Mesothelial cell of epicardium (in vitro differentiated cells): ENCODE results near the gene CEP85L. TPM values are rescaled to one million over a fixed set of nuclear protein-coding genes. Genes with fewer than 3 reads are reported as not detected.

Experiments used
- DNase-seq, 2 experiments: peaks; one replicate each; pipeline ENCODE4 v3.0.0; 2021; ENCODE audit warnings: low spot score in 2 of 2; ENCODE audit not compliant: unreplicated experiment in 2 of 2
- H3K27ac Mint-ChIP-seq: 2 replicates; pipeline ENCODE4 v1.8.0; 2021; ENCODE audit warnings: mixed read lengths
- H3K27me3 Mint-ChIP-seq: 2 replicates; pipeline ENCODE4 v1.8.0; 2021; ENCODE audit warnings: low read depth, mixed read lengths
- H3K36me3 Mint-ChIP-seq: 2 replicates; pipeline ENCODE4 v1.8.0; 2021; ENCODE audit warnings: mixed read lengths
- H3K4me1 Mint-ChIP-seq: 2 replicates; pipeline ENCODE4 v1.8.0; 2021; ENCODE audit warnings: mixed read lengths
- H3K4me3 Mint-ChIP-seq: 2 replicates; pipeline ENCODE4 v1.8.0; 2021; ENCODE audit warnings: mild to moderate bottlenecking, moderate library complexity, mixed read lengths
- H3K9me3 Mint-ChIP-seq: 2 replicates; pipeline ENCODE4 v1.8.0; 2021; ENCODE audit warnings: mixed read lengths
- CTCF ChIP-seq: fragments of 200-600 bp; sonication (generic); IDR thresholded peaks from one replicate; pipeline ENCODE4 v1.5.0; 2021; ENCODE audit warnings: antibody characterized with exemption; ENCODE audit not compliant: unreplicated experiment
- total RNA-seq: library from RNA; stranded (reverse); gene quantifications from 3 replicates; pipeline ENCODE4 v1.2.1, GENCODE V29; 2021

Gene CEP85L
- total RNA-seq, 1 donor from 2014 or later = 23.1 TPM

DNA sequence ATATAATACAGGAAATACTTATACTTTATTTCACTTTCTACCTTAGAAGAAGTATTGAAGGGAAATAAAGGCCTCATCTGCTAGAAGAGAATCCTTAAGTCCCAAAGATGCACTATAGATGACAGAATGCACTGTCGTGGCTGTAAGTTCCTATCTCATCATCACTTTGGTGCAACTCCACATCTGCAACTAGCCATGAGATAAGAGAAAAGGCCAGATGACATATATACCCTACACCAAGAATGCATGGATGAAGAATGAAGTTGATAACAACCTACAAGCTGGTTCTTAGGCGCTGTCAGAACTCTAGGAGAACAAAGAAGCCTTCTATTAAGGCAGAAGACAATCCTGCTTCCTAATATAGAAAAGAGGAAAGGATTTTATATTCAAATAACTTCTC, 114.9 kb downstream of the CEP85L start:
- H3K36me3 Mint-ChIP-seq = peaks cover 6% of the 10 kb centered on the region
- H3K27me3 Mint-ChIP-seq = no peaks in the 10 kb centered on the region
- no peak overlapping the region for H3K27ac Mint-ChIP-seq
- peaks cover 6% of the 10 kb centered on the region for H3K9me3 Mint-ChIP-seq
- H3K4me3 Mint-ChIP-seq = no peak overlapping the region
- no peak for TF ChIP-seq CTCF
- no peak for DNase-seq
- H3K4me1 Mint-ChIP-seq = peaks cover 12% of the 10 kb centered on the region

DNA sequence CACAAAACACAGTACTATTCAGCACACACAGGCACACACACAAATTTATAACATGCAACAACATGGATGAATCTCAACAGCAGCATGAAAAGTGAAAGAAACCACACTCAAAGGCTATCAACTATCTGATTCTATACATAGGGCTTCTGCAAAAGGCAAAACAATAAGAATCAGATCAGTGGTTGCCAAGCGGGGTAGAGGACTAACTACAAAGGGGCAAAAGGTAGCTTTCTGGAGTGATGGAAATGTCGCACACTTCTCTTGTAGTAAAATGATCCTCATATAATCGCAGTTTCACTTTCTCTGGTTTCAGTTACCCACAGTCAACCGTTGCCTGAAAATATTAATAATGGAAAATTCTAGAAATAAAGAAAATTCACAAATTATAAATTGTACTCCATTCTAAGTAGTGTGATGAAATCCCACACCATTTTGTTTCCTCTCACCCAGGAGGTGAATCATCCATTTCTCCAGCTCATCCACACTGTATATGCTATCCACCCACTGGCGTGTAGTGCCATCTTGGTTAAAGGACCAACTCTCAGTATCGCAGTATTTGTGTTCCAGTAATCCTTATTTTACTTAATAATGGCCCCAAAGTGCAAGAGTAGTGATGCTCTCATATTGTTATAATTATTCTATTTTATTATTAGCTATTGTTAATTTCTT, 116.1 kb downstream of the CEP85L start:
- Mint-ChIP-seq H3K27me3 (no peaks in the 10 kb centered on the region), H3K27ac (no peak overlapping the region), H3K4me3 (no peak overlapping the region), H3K4me1 (peaks cover 12% of the 10 kb centered on the region), H3K9me3 (peaks cover 18% of the 10 kb centered on the region), H3K36me3 (peaks cover 15% of the 10 kb centered on the region)
- DNase-seq = no peak
- TF ChIP-seq CTCF = no peak

- peaks cover 18% of the 10 kb centered on the region for H3K9me3 Mint-ChIP-seq
- no peak overlapping the region for H3K27ac Mint-ChIP-seq
- no peak for DNase-seq
- H3K36me3 Mint-ChIP-seq = peaks cover 15% of the 10 kb centered on the region
- no peak overlapping the region for H3K4me3 Mint-ChIP-seq
- TF ChIP-seq CTCF = no peak
- H3K4me1 Mint-ChIP-seq = peaks cover 9% of the 10 kb centered on the region
- H3K27me3 Mint-ChIP-seq = no peaks in the 10 kb centered on the region
Measured at GRCh38 chr6:118530942-118531341, 120.4 kb downstream of the CEP85L start.

DNA sequence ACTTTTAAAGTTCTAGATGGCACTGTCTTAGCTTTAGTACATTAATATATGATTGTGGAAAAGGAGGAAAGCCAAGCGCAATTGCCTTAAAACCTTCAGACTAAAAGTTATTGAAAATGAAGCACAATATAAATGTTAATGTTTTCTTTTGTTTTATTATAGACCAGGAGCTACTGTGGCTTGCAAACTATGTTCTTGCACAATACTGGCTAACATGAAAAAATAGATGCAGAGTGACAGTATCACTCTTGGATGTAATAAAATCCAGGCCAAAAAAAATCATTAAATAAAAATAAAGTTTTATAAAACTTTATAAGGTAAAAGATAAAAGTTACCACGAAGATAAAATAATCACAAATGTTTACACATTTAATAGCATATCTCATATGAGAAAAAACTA, 121.6 kb downstream of the CEP85L start:
- TF ChIP-seq CTCF = no peak
- peaks cover 18% of the 10 kb centered on the region for H3K9me3 Mint-ChIP-seq
- no peak overlapping the region for H3K4me3 Mint-ChIP-seq
- no peak for DNase-seq
- peaks cover 9% of the 10 kb centered on the region for H3K4me1 Mint-ChIP-seq
- H3K27me3 Mint-ChIP-seq = no peaks in the 10 kb centered on the region
- H3K36me3 Mint-ChIP-seq = peaks cover 15% of the 10 kb centered on the region
- no peak overlapping the region for H3K27ac Mint-ChIP-seq

- Mint-ChIP-seq H3K9me3 (peaks cover 15% of the 10 kb centered on the region), H3K36me3 (peaks cover 16% of the 10 kb centered on the region), H3K27me3 (no peaks in the 10 kb centered on the region), H3K4me1 (peaks cover 7% of the 10 kb centered on the region), H3K27ac (no peak overlapping the region), H3K4me3 (no peak overlapping the region)
- DNase-seq = no peak
- TF ChIP-seq CTCF = no peak
Measured at GRCh38 chr6:118528129-118528528, 123.3 kb downstream of the CEP85L start.
